Measurements from ENCODE around the gene PPP6R2.

- no peak for TF ChIP-seq CTCF (IDR thresholded peaks at IDR 0.05)
- TF ChIP-seq POLR2A (IDR thresholded peaks at IDR 0.05), result no peak
- TF ChIP-seq POLR2AphosphoS5 (IDR thresholded peaks at IDR 0.05), result no peak
Observed at GRCh38 chr22:50432131-50432876, 89.2 kb downstream of the PPP6R2 start.
